GM12892 (cell line): ENCODE measurements around the gene ADM2.

ENCODE experiments used
- DNase-seq: peaks from one replicate; pipeline ENCODE4 v3.0.0; 2011; ENCODE audit not compliant: insufficient read length
- FAIRE-seq: peaks from 2 replicates; lab custom pipeline; 2011; peaks lifted over from hg19 to GRCh38; lab: Jason Lieb, UNC
- POLR2A ChIP-seq: IDR thresholded peaks from 2 replicates; pipeline ENCODE4 v1.6.1; 2011; ENCODE audit warnings: low read depth, low read length, control low read depth
- POLR2AphosphoS5 ChIP-seq: IDR thresholded peaks from 2 replicates; pipeline ENCODE4 v1.6.1; 2011; ENCODE audit warnings: low read depth, low read length, control low read depth
- TAF1 ChIP-seq: IDR thresholded peaks from 2 replicates; pipeline ENCODE4 v1.6.1; 2011; ENCODE audit warnings: low read depth, mild to moderate bottlenecking, control low read depth, low read length, borderline replicate concordance

ADM2 gene

DNA sequence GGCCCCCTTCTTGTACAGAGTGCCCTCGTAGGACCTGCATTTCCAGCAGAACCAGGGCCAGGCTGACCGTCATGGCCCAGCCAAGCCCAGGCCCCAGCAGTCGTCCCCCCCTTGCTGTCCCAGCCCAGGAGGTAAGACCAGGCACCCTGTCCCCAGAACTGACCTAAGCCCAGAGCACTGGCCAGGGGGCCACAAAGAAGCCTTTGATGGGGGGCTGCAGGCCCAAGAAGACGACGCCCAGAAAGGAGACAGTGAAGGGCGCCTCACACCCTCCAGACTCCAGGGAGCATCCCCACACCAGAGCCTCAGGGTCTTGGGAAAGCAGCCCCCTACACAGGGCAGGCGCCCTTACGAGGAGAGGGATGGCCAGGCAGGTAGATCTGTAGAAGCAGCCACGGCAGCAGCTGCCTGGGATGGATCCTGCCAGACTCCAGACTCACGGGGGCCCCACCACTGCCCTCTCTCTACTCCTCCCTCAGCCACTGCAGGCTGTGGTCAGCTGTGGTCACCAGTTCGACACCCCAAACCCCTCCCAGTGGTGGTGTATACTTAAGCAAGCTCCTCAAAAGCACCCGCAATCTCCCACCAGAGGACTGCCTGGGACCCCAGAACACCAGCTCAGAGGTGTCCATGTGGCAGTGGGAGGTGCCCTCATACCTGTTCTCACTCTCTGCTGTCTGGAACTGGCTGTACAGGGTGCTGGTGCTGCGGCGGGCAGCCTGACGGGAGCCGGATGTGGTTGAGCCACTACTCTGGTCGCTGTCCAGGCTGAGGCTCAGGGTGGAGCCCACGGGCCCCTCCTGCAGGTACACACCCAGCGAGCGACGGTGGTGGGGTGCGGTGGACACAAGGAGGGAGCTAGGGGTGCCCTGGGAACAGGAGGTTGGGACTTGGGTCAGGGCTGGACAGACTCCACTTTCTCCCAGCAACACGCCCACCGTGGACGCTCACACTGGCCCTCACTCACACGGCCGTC is 33.5 kb upstream of the ADM2 start:
- no peak; the same call in 1 of the 2 replicates for TF ChIP-seq POLR2AphosphoS5
- TF ChIP-seq POLR2A: no peak
- no peak for TF ChIP-seq TAF1
- no peak for DNase-seq
- FAIRE-seq: no peak

DNA sequence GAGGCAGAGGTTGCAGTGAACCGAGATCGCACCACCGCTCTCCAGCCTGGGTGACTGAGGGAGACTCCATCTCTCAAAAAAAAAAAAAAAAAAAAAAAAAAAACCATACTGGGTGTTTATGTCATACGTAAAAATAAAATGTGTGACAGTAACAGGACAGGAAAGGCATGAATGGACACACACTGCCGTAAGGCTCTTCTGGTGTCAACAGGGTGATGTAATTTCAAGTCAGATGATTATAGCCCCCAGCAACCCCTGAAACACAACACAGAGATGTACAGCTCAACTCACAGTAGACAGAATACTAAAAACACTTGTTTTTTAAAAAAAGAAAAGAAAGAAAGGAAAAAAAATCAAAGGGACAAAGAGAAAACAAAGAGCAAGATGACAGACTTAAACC is 28.7 kb upstream of the ADM2 start:
- DNase-seq (no peak), FAIRE-seq (no peak)
- TF ChIP-seq POLR2A (no peak), TAF1 (no peak), POLR2AphosphoS5 (no peak)

DNA sequence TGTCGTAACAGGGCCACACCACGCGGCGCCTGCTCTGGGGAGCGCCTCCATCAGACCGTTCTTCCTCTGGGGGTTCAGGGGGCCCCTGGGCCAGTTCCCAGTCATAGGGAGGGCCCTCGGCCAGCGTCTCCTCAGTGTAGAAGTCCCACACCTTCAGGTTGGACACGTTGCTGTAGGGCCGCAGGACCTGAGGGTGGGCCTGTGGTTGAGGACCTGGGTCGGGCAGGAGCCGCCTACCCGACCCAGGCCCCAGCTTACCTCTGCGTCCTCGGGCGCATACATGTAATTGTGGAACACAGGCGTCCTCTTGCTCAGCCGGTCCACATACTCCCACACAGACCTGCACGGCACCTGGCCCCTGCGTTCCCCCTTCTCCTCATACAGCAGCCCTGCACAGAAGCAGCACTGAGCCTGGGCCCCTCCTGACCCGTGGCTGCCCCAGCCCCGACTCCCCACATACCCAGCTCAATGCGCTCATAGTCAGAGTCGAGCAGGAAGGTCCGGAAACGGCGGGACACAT is 26.7 kb upstream of the ADM2 start:
- DNase-seq (no peak), FAIRE-seq (no peak)
- TF ChIP-seq TAF1 (no peak), POLR2A (no peak), POLR2AphosphoS5 (no peak)

DNA sequence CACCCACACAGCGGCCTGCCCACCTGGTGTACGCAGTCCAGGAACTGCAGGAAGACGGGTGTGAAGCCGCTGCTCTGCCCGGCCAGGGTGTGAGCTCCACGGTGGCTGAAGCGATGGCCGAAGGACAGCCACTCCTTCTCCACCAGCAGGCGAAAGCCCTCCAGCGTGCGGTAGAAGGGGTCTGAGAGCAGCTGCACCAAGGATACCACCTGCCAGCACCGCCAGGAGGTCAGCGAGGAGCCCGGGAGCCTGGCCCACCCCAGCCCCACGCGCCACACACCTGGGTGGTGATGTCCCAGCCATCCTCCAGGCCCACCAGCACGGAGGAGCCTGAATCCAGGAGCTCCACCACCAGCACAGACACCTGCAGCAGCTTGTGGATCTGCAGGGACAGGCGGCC is 26.1 kb upstream of the ADM2 start:
- TF ChIP-seq POLR2A: no peak
- no peak for TF ChIP-seq TAF1
- TF ChIP-seq POLR2AphosphoS5: no peak
- DNase-seq (no peak), FAIRE-seq (no peak)

DNA sequence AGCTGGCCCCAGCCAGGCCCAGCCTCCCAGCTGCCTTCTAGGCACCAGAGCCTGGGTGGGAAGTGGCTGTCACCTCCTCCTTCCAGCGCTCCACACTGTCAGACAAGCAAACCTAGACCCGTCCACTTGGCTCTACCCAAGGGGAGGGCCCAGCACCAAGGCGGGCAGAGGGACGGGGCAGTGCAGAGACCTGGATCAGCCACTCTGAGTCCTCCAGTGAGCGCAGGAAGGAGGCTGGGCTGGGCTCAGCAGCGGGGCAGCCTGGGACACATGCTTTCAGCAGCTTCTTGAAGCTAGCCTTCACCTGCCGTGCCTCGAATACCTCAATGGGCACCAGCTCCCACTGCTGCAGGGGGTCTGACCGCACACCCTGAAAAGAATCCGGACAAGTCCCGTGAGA is 25.3 kb upstream of the ADM2 start:
- FAIRE-seq: no peak
- TF ChIP-seq POLR2AphosphoS5: no peak
- TF ChIP-seq TAF1: no peak
- TF ChIP-seq POLR2A: no peak
- no peak for DNase-seq

DNA sequence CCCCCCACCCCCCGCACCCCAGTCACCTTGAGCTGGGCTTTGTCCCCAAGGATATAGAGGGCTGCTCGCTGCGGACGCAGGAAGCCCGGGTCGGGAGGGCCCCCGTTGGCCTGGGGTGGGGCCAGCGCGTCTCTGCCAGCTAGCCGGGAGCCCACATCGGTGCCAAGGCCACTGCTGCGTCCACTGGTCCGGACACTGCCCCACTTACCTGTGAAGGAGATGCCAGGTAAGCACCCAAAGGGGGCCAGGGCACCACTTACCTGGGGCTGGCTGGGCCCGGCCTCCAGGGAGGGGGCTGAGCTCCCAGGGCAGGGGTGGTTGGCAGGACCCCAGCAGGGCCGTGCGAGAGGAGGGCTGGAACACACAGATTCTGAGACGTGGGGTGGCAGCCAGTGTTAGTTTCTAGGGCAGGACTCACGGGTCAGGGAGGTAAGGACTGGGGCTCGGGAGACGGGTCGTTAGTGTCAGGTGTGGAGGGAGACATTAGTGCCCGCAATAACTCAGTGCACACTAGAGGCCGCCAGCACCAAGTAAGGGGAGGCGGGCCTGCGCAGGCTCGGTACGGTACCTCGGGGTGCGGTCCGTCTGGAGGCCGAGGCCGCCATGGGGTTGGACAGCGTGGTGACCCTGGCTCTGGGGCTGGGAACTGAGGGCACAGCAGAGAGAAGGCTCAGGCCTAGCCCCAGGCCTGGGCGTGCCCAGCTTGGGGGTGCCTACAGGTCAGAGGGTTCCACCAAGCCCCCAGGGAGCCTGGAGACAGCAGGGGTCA is 24.7 kb upstream of the ADM2 start:
- DNase-seq (no peak), FAIRE-seq (no peak)
- no peak for TF ChIP-seq POLR2A
- TF ChIP-seq POLR2AphosphoS5: no peak
- no peak for TF ChIP-seq TAF1

DNA sequence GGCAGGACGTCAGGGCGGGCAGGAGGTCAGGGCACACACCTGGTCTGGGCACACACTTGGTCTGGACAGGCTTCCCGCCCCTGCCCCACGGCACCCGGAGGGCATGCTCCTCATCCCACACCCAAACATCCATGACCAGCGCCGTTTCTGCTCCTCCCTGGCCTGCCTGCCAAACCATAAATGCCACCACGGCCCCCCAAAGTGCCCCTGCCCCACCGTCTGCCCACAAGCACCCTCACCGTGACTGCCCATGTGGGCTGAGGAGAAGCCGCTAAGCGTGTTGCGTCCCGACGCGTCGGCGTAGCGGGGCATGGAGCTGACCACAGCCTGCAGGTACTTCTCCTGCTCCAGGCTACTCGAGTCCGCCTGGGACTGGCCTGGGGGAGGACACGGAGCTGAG is 22.3 kb upstream of the ADM2 start:
- TF ChIP-seq TAF1: no peak
- no peak for TF ChIP-seq POLR2A
- no peak for TF ChIP-seq POLR2AphosphoS5
- FAIRE-seq: no peak

DNA sequence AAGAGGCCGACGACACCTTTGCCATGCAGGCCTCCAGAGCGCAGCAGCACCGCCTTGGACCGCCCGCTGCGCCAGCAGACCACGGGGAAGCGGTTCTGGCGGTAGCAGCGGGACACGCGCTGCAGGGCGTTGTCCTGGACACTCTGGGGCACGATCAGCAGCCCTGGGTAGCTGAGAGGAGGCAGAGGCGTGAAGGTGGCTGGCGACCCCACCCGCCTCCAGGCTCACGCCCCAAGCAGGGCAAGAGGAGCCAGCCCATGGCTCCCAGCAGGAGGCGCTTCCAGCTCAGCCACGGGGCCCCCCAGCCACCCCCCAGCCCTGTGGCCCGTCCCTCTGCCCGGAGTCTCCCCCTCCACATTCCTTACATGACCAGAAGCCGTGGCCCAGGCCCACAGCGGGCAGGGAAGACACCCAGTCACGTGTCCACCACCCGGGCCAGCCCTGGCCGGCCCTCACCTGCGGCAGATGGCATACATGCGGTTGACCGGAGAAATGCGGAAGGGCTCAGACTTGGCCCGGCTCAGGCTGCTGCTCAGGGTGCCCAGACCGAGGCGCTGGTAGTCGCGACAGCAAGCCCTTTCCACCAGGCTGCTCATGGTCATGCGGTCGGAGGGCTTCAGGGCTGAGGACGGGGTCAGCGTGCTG is 21.7 kb upstream of the ADM2 start:
- no peak for DNase-seq
- no peak for FAIRE-seq
- TF ChIP-seq TAF1 (no peak), POLR2A (no peak), POLR2AphosphoS5 (no peak)

More for the DNA sequence above, 22.3 kb upstream of the ADM2 start:
- no peak for DNase-seq

DNA sequence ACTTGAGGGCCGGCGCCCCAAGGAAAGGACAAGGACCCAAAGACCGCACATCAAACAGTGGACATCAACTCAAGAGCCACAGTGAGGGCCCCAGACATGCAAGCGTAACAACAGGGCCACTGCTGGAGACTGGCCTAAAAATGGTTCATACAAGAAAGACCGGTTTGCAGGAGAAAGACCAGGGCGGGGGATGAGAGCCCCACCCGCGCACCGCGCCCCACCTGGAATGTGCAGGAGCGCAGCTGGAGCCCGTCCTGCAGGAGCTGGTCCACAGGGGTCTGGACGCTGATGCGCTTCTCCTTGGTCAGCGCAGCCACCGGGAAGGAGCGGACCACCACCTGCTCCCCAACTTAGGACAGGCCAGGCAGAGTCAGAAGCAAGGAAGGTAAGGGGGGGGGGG is 20.4 kb upstream of the ADM2 start:
- TF ChIP-seq TAF1 (no peak), POLR2A (no peak), POLR2AphosphoS5 (no peak)
- DNase-seq (no peak), FAIRE-seq (no peak)

DNA sequence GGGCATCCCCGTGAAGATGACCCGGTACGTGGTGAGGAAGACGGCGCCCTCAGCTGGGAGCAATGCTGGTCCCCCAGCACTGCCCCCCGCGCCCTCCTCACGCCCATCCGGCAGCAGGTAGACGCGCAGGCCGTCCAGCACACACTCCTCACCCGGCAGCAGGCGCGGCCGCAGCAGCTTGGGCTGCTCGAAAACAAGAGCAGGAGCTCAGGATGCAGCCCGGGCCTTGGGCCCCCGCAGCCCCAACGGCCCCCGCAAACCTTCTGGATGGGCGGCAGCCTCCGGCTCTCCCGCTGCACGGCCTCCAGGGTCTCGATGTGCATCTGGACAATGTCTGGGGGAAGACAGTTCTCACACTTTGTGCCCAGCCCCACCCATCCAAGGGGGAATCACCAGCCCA is 19.8 kb upstream of the ADM2 start:
- FAIRE-seq (no peak), DNase-seq (no peak)
- TF ChIP-seq POLR2A (no peak), TAF1 (no peak), POLR2AphosphoS5 (no peak)

DNA sequence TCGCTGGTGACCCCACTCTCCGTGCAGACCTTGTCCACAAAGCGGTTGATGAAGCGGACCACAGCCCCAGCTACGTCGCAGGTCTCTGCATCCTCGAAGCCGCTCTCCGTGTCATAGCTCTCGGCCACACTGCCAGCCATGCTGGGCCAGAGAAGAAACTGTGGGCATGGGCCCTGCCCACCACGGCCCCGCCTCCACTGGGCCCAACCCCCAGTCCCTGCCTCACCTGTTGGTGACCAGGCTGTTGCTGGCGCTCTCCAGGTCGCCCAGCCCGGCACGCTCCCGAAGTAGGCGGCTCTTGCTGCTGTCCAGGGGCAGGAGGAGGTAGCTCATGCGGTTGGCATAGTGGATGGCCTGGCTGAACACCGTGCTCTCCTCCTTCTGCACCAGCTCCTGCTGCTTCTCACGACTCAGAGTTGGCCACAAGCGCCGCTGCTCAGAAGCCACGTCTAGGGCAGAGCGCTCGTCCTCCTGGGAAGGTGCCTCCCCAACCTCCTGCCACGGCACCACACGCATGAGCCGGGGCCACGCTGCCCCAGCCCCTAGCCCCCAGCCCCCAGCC is 19.3 kb upstream of the ADM2 start:
- no peak for TF ChIP-seq POLR2AphosphoS5
- no peak for TF ChIP-seq TAF1
- TF ChIP-seq POLR2A: no peak
- no peak for FAIRE-seq
- no peak for DNase-seq
